BLaER1 (cell line): ENCODE results near the gene SLC34A3.
"Not testable (repeated sequence)": the region's sequence is repeated elsewhere in the genome, so short reads cannot be mapped to it uniquely, and the experiment has no call there.

Experiments used
- H3K27ac ChIP-seq: shearing (Covaris generic); formaldehyde crosslinking; 2 replicates; pipeline ENCODE4 v1.8.1; 2022
- H3K27me3 ChIP-seq: shearing (Covaris generic); formaldehyde crosslinking; 2 replicates; pipeline ENCODE4 v1.8.1; 2022
- H3K36me3 ChIP-seq: shearing (Covaris generic); formaldehyde crosslinking; 2 replicates; pipeline ENCODE4 v1.8.1; 2022
- H3K4me1 ChIP-seq: shearing (Covaris generic); formaldehyde crosslinking; 2 replicates; pipeline ENCODE4 v1.8.1; 2022
- H3K4me2 ChIP-seq: shearing (Covaris generic); formaldehyde crosslinking; 2 replicates; pipeline ENCODE4 v1.8.1; 2022
- H3K4me3 ChIP-seq: shearing (Covaris generic); formaldehyde crosslinking; 2 replicates; pipeline ENCODE4 v1.8.1; 2022
- H3K9ac ChIP-seq: shearing (Covaris generic); formaldehyde crosslinking; 2 replicates; pipeline ENCODE4 v1.8.1; 2022
- H3K9me3 ChIP-seq: shearing (Covaris generic); formaldehyde crosslinking; 2 replicates; pipeline ENCODE4 v1.8.1; 2022
- H4K20me1 ChIP-seq: shearing (Covaris generic); formaldehyde crosslinking; 2 replicates; pipeline ENCODE4 v1.8.1; 2022
- Cebpa-rat ChIP-seq: shearing (Covaris generic); IDR thresholded peaks from 2 replicates; pipeline ENCODE4 v1.8.1; 2022

SLC34A3 gene

GRCh38 chr9:137234758-137235423, 4.2 kb downstream of the SLC34A3 start:
- H3K36me3 ChIP-seq = no peaks in the 10 kb centered on the region
- H3K9me3 ChIP-seq = no peaks in the 10 kb centered on the region
- no peak for TF ChIP-seq Cebpa-rat
- peak overlapping the region; percentile 66 for H3K9ac ChIP-seq
- peak overlapping the region; percentile 79 for H3K27ac ChIP-seq
- peaks cover 83% of the 10 kb centered on the region for H3K4me1 ChIP-seq
- no peaks in the 10 kb centered on the region for H3K27me3 ChIP-seq
- peak overlapping the region; percentile 63 for H3K4me3 ChIP-seq
- H4K20me1 ChIP-seq = peaks cover 17% of the 10 kb centered on the region; the same call in 1 of the 2 replicates
- peak overlapping the region; percentile 98 for H3K4me2 ChIP-seq

GRCh38 chr9:137235424-137236237, 4.9 kb downstream of the SLC34A3 start:
- Histone ChIP-seq H3K4me2 (peak overlapping the region; percentile 98), H3K9ac (peak overlapping the region; percentile 66), H3K9me3 (no peaks in the 10 kb centered on the region), H4K20me1 (peaks cover 17% of the 10 kb centered on the region; the same call in 1 of the 2 replicates), H3K27me3 (no peaks in the 10 kb centered on the region), H3K36me3 (no peaks in the 10 kb centered on the region), H3K4me1 (peaks cover 78% of the 10 kb centered on the region), H3K4me3 (peak overlapping the region; percentile 63), H3K27ac (peak overlapping the region; percentile 79)
- no peak for TF ChIP-seq Cebpa-rat

DNA sequence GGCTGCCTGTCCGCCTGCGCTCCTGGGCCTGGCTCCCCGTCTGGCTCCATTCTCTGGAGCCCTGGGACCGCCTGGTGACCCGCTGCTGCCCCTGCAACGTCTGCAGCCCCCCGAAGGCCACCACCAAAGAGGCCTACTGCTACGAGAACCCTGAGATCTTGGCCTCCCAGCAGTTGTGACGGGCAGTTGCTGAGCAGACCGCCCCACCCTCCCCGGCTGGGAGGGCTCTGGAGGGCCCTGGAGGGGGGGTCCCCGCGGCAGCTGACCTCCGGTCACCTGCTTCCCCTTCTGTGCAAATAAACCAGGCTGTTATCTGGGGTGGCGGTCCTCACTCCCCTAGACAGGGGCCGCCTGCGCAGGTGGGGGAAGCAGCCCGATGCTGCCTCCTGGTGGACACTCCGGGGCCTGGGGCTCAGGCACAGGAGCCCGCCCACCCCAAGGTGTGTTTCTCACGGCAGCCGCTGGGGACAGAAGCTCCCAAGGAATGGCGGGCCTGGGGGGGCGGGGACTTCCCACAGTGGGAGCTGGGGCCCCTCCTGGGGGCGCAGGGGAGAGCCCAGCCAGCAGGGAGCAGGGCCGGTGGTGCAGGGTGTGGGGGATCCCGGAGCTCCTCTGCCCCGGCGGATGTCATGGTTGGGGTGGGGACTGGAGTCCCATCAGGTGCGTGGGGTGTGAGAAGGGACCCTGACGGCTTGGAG, 5.7 kb downstream of the SLC34A3 start:
- Histone ChIP-seq H3K4me1 (peaks cover 71% of the 10 kb centered on the region), H3K27me3 (no peaks in the 10 kb centered on the region), H3K9me3 (no peaks in the 10 kb centered on the region), H3K36me3 (no peaks in the 10 kb centered on the region), H3K27ac (peak overlapping the region; percentile 84), H4K20me1 (peaks cover 17% of the 10 kb centered on the region; the same call in 1 of the 2 replicates), H3K4me3 (peak overlapping the region; percentile 63), H3K4me2 (peak overlapping the region; percentile 98), H3K9ac (peak overlapping the region; percentile 69)
- no peak for TF ChIP-seq Cebpa-rat

GRCh38 chr9:137236936-137237421, 6.3 kb downstream of the SLC34A3 start:
- Histone ChIP-seq H3K36me3 (peaks cover 4% of the 10 kb centered on the region), H3K27me3 (no peaks in the 10 kb centered on the region), H3K4me3 (peak overlapping the region; percentile 63), H3K27ac (peak overlapping the region; percentile 84), H3K9me3 (no peaks in the 10 kb centered on the region), H3K4me2 (peak overlapping the region; percentile 98), H4K20me1 (peaks cover 23% of the 10 kb centered on the region), H3K4me1 (peaks cover 67% of the 10 kb centered on the region), H3K9ac (peak overlapping the region; percentile 69)
- TF ChIP-seq Cebpa-rat = no peak

DNA sequence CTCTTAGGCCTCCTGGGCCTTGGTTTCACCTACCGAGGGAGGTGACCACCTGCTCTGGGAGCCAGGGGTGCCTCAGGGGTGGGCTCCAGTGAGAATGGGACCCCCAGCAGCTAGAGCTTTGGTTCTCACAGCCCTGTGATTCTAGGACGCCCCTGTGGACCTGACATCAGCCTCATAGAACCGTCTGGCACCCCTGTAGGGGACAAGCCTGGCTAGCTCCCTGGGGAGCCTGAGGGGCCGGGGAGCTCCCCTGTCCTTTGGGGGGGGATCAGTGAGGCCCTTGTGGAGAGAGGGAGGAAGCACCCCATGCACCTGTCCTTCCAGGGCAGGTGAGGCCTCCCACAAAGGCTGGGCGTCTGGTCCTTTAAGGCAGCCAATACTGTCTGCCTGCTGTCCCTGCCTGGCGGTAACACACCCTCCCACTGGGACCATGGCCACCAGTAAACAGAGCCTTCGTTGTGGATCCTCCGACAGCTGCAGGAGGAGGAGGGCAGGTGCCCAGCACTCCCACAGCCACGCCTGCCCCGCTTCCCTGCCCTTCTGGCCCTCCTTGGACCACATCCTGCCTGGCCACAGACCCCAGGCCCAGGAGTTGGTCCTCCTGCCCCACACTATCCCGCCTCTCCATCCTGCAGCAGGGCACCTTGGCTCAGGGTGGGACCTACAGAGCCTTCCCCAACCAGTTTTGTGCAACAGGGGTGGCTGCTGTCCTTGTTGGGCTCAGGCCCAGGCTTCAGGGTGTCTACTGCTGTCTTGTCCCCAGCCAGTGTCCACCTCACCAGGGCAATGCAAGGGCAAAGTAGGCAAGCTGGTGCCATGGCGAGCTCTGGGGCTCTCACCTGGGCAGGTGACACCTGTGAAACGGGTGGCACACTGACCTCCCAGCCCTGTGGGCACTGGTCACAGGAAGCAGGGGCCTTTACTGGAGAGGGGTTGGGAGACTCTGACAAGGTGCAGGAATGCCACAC, 7.3 kb downstream of the SLC34A3 start:
- Histone ChIP-seq H3K9me3 (no peaks in the 10 kb centered on the region), H3K4me3 (peak overlapping the region; percentile 63; the same call in 1 of the 2 replicates), H3K9ac (peak overlapping the region; percentile 69), H3K4me1 (peaks cover 72% of the 10 kb centered on the region), H3K27me3 (no peaks in the 10 kb centered on the region), H3K36me3 (peaks cover 14% of the 10 kb centered on the region), H3K27ac (peak overlapping the region; percentile 84), H4K20me1 (peaks cover 33% of the 10 kb centered on the region), H3K4me2 (peak overlapping the region; percentile 98)
- TF ChIP-seq Cebpa-rat = no peak

DNA sequence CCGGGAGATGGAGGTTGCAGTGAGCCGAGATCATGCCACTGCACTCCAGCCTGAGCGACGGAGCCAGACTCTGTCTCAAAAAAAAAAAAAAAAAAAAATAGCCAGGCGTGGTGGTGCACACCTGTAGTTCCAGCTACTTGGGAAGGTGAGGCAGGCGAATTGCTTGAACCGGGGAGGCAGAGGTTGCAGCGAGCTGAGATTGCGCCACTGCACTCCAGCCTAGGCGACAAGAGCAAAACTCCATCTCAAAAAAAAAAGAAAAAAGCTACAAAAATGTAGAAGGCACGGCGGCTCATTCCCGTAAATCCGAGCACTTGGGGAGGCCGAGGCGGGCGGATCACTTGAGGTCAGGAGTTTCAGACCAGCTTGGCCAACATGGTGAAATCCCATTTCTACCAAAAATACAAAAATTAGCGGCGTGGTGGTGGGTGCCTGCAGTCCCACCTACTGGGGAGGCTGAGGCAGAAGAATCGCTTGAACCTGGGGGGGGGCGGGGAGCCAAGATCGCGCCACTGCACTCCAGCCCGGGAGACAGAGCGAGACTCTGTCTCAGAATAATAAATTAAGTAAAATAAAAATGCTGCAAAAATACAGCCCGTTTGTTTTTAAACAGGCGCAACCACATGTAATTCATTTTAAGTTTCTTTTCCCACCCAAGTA, 9.0 kb downstream of the SLC34A3 start:
- Histone ChIP-seq H3K27ac (peak overlapping the region; percentile 94), H3K4me1 (peaks cover 81% of the 10 kb centered on the region), H3K4me2 (peak overlapping the region; percentile 98), H3K9ac (peak overlapping the region; percentile 89), H3K4me3 (peak overlapping the region; percentile 74), H4K20me1 (peaks cover 43% of the 10 kb centered on the region), H3K36me3 (peaks cover 28% of the 10 kb centered on the region)
- not testable (repeated sequence) for H3K27me3 ChIP-seq, H3K9me3 ChIP-seq

GRCh38 chr9:137240318-137240840, 9.7 kb downstream of the SLC34A3 start:
- H3K36me3 ChIP-seq = peaks cover 28% of the 10 kb centered on the region
- no peak for TF ChIP-seq Cebpa-rat
- peak overlapping the region; percentile 89 for H3K9ac ChIP-seq
- H3K4me1 ChIP-seq = peaks cover 81% of the 10 kb centered on the region
- peak overlapping the region; percentile 98 for H3K4me2 ChIP-seq
- H3K27ac ChIP-seq = peak overlapping the region; percentile 94
- H4K20me1 ChIP-seq = peaks cover 46% of the 10 kb centered on the region
- H3K4me3 ChIP-seq = peak overlapping the region; percentile 74
- no peaks in the 10 kb centered on the region for H3K27me3 ChIP-seq
- no peaks in the 10 kb centered on the region for H3K9me3 ChIP-seq

- H3K27me3 ChIP-seq = no peaks in the 10 kb centered on the region
- H3K9ac ChIP-seq = peak within 1 kb of the TSS; percentile 96
- peaks cover 28% of the 10 kb centered on the region for H3K36me3 ChIP-seq
- H3K9me3 ChIP-seq = no peaks in the 10 kb centered on the region
- TF ChIP-seq Cebpa-rat = no peak
- H3K27ac ChIP-seq = peak within 1 kb of the TSS; percentile 94
- H3K4me2 ChIP-seq = peak within 1 kb of the TSS; percentile 99
- H4K20me1 ChIP-seq = peaks cover 46% of the 10 kb centered on the region
- peaks cover 81% of the 10 kb centered on the region for H3K4me1 ChIP-seq
- peak within 1 kb of the TSS; percentile 96 for H3K4me3 ChIP-seq
These were observed 10.3 kb downstream of the SLC34A3 start, which contains the start of gene TUBB4B for GRCh38 chr9:137240841-137241489. Gene TUBB4B, plus strand, starts transcription at chr9:137241287. Its CDS starts 74 bp downstream, at chr9:137241361.
